MM.1S (cell line): ENCODE data around the gene CACUL1.
"Not testable (repeated sequence)": the region's sequence is repeated elsewhere in the genome, so short reads cannot be mapped to it uniquely, and the experiment has no call there.

Experiments
- DNase-seq: peaks from one replicate; pipeline ENCODE4 v3.0.0-alpha.2; 2015
- H2AFZ ChIP-seq: fragments of 300-600 bp; sonication (generic); 2 replicates; pipeline ENCODE4 v1.6.0; 2016; ENCODE audit warnings: antibody characterized with exemption, low read length
- H3F3A ChIP-seq: fragments of 300-600 bp; sonication (generic); 2 replicates; pipeline ENCODE4 v1.6.1; 2016; ENCODE audit warnings: mild to moderate bottlenecking, antibody characterized with exemption, low read length, moderate library complexity, mixed read lengths; ENCODE audit not compliant: insufficient read depth
- H3K27ac ChIP-seq: fragments of 300-600 bp; sonication (generic); 2 replicates; pipeline ENCODE4 v1.5.1; 2016; ENCODE audit warnings: mild to moderate bottlenecking, low read length
- H3K27me3 ChIP-seq: fragments of 300-600 bp; sonication (generic); replicated peaks from 2 replicates; pipeline ENCODE4 v1.6.0; 2016; ENCODE audit warnings: low read length; ENCODE audit not compliant: insufficient read depth
- H3K36me3 ChIP-seq: fragments of 300-600 bp; sonication (generic); replicated peaks from 2 replicates; pipeline ENCODE4 v1.6.1; 2016; ENCODE audit warnings: mild to moderate bottlenecking, low read length, mixed read lengths; ENCODE audit not compliant: insufficient read depth
- H3K4me1 ChIP-seq: fragments of 300-600 bp; sonication (generic); 2 replicates; pipeline ENCODE4 v1.6.1; 2016; ENCODE audit warnings: low read length, mixed read lengths
- H3K4me2 ChIP-seq: fragments of 300-600 bp; sonication (generic); 2 replicates; pipeline ENCODE4 v1.6.0; 2016; ENCODE audit warnings: low read depth, low read length
- H3K4me3 ChIP-seq: fragments of 300-600 bp; sonication (generic); 2 replicates; pipeline ENCODE4 v1.5.1; 2016; ENCODE audit warnings: low read length, mixed read lengths
- H3K79me2 ChIP-seq: fragments of 300-600 bp; sonication (generic); 2 replicates; pipeline ENCODE4 v1.6.1; 2016; ENCODE audit warnings: mixed run types, low read length, mixed read lengths
- H3K9ac ChIP-seq: fragments of 300-600 bp; sonication (generic); 2 replicates; pipeline ENCODE4 v1.6.1; 2016; ENCODE audit warnings: low read length, mixed read lengths
- H3K9me2 ChIP-seq: fragments of 300-600 bp; sonication (generic); replicated peaks from 2 replicates; pipeline ENCODE4 v1.6.1; 2016; ENCODE audit warnings: mild to moderate bottlenecking, low read length, mixed read lengths; ENCODE audit not compliant: insufficient read depth
- H3K9me3 ChIP-seq: fragments of 300-600 bp; sonication (generic); replicated peaks from 2 replicates; pipeline ENCODE4 v1.6.1; 2016; ENCODE audit warnings: mild to moderate bottlenecking, low read length, mixed read lengths; ENCODE audit not compliant: insufficient read depth
- H4K20me1 ChIP-seq: fragments of 300-600 bp; sonication (generic); 2 replicates; pipeline ENCODE4 v1.6.1; 2016; ENCODE audit warnings: mild to moderate bottlenecking, low read length, moderate library complexity, mixed read lengths; ENCODE audit not compliant: insufficient read depth
- EZH2 ChIP-seq: fragments of 300-600 bp; sonication (generic); optimal IDR thresholded peaks from 2 replicates; pipeline ENCODE3; 2017; ENCODE audit warnings: low read depth, mild to moderate bottlenecking, antibody characterized with exemption, low read length, mixed read lengths
- EZH2phosphoT487 ChIP-seq: fragments of 300-600 bp; sonication (generic); IDR thresholded peaks from 2 replicates; pipeline ENCODE4 v1.6.1; 2018; ENCODE audit warnings: antibody characterized with exemption, low read length
- TF ChIP-seq, protein P1 (sequence below): fragments of 300-600 bp; sonication (generic); IDR thresholded peaks from 2 replicates; pipeline ENCODE4 v1.5.1; 2016; ENCODE audit warnings: antibody characterized with exemption, low read length, mixed read lengths

CACUL1 gene

GRCh38 chr10:118663176-118663575 lies 91.6 kb downstream of the CACUL1 start:
- Histone ChIP-seq H2AFZ (no peak overlapping the region), H3K27me3 (no peaks in the 10 kb centered on the region), H3K4me2 (no peak overlapping the region), H3K9ac (no peak overlapping the region), H3K79me2 (no peaks in the 10 kb centered on the region), H3K9me3 (no peaks in the 10 kb centered on the region), H3K27ac (no peak overlapping the region), H3K36me3 (no peaks in the 10 kb centered on the region), H3K9me2 (no peaks in the 10 kb centered on the region), H4K20me1 (no peaks in the 10 kb centered on the region), H3K4me3 (no peak overlapping the region), H3K4me1 (no peaks in the 10 kb centered on the region), H3F3A (no peaks in the 10 kb centered on the region)
- no peak for DNase-seq
- TF ChIP-seq EZH2phosphoT487: no peak
- TF ChIP-seq, protein P1, sequence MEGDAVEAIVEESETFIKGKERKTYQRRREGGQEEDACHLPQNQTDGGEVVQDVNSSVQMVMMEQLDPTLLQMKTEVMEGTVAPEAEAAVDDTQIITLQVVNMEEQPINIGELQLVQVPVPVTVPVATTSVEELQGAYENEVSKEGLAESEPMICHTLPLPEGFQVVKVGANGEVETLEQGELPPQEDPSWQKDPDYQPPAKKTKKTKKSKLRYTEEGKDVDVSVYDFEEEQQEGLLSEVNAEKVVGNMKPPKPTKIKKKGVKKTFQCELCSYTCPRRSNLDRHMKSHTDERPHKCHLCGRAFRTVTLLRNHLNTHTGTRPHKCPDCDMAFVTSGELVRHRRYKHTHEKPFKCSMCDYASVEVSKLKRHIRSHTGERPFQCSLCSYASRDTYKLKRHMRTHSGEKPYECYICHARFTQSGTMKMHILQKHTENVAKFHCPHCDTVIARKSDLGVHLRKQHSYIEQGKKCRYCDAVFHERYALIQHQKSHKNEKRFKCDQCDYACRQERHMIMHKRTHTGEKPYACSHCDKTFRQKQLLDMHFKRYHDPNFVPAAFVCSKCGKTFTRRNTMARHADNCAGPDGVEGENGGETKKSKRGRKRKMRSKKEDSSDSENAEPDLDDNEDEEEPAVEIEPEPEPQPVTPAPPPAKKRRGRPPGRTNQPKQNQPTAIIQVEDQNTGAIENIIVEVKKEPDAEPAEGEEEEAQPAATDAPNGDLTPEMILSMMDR: no peak
- no peak for TF ChIP-seq EZH2

DNA sequence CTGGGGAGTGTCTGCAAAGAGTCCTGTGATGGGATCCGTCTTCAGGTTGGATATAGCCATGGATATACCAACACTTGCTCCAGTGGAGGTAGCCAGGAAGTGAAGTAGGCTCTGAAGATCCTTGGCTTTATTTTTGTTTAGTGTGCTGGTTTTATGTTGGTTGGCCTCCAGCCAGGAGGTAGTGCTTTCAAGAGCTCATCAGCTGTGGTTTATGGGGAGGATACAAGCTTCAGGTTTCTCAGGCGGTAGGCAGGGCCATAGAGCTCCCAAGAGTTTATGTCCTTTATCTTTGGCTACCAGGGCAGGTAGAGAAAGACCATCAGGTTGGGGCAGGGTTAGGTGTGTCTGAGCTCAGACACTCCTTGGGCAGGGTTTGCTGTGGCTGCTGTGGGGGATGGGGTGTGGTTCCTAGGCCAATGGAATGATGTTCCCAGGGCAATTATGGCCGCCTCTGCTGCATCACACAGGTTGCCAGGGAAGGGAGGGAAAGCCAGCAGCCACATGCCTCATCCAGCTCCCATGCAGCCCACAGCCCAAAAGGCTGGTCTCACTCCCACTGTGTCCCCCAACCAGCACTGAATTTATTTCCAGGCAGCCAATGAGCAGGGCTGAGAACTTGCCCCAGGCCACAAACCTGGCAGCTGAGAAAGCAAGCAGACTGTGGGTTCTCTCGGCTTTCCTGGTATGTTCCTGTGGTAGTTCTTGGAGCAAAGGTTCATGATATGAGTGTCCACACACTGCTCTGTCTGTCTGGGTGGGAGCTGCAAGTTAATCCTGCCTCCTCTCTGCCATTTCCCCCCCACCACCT lies 92.3 kb downstream of the CACUL1 start:
- no peak overlapping the region for H3K4me3 ChIP-seq
- no peak overlapping the region for H3K27ac ChIP-seq
- H3F3A ChIP-seq: no peaks in the 10 kb centered on the region
- H3K27me3 ChIP-seq: no peaks in the 10 kb centered on the region
- no peaks in the 10 kb centered on the region for H3K36me3 ChIP-seq
- H3K9ac ChIP-seq: no peak overlapping the region
- no peaks in the 10 kb centered on the region for H3K9me3 ChIP-seq
- no peak overlapping the region for H3K4me2 ChIP-seq
- H2AFZ ChIP-seq: no peak overlapping the region
- no peaks in the 10 kb centered on the region for H3K4me1 ChIP-seq
- H3K9me2 ChIP-seq: no peaks in the 10 kb centered on the region
- no peak for TF ChIP-seq EZH2phosphoT487
- TF ChIP-seq, protein P1: no peak
- TF ChIP-seq EZH2: no peak
- no peaks in the 10 kb centered on the region for H4K20me1 ChIP-seq
- no peak for DNase-seq
- no peaks in the 10 kb centered on the region for H3K79me2 ChIP-seq

DNA sequence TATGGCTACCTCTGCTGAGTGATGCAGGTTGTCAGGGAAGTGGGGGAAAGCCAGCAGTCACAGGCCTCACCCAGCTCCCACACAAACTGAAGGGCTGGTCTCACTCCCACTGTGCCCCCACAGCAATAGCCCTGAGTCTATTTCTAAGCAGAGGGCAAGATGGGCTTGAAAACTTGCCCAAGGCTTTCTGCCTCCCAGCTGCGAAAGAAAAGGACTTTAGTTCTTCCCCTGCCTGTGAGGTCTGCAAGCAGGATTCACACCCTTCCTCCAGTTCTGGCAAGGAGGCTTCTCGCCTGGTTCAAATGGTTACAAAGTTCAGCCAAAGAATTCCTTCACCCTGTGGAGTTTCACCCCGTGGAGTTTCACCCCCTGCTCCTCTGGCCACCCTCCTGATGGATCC lies 96.0 kb downstream of the CACUL1 start:
- Histone ChIP-seq H3F3A (no peaks in the 10 kb centered on the region), H3K4me1 (no peaks in the 10 kb centered on the region), H3K27ac (no peak overlapping the region), H3K9me2 (no peaks in the 10 kb centered on the region), H4K20me1 (no peaks in the 10 kb centered on the region), H3K9me3 (no peaks in the 10 kb centered on the region), H3K79me2 (no peaks in the 10 kb centered on the region), H3K9ac (no peak overlapping the region), H3K4me3 (no peak overlapping the region), H3K27me3 (no peaks in the 10 kb centered on the region), H2AFZ (no peak overlapping the region), H3K4me2 (no peak overlapping the region), H3K36me3 (no peaks in the 10 kb centered on the region)
- TF ChIP-seq EZH2phosphoT487: no peak
- TF ChIP-seq EZH2: no peak
- TF ChIP-seq, protein P1: no peak
- DNase-seq: no peak

- not testable (repeated sequence) for H3K4me3 ChIP-seq, H3K9me2 ChIP-seq, H3K9me3 ChIP-seq, H3K79me2 ChIP-seq, H3K36me3 ChIP-seq, H3F3A ChIP-seq, H3K4me1 ChIP-seq, H3K4me2 ChIP-seq, H3K9ac ChIP-seq, DNase-seq, H2AFZ ChIP-seq, H4K20me1 ChIP-seq, H3K27me3 ChIP-seq, H3K27ac ChIP-seq
Measured at GRCh38 chr10:118658168-118658567, 96.6 kb downstream of the CACUL1 start.

DNA sequence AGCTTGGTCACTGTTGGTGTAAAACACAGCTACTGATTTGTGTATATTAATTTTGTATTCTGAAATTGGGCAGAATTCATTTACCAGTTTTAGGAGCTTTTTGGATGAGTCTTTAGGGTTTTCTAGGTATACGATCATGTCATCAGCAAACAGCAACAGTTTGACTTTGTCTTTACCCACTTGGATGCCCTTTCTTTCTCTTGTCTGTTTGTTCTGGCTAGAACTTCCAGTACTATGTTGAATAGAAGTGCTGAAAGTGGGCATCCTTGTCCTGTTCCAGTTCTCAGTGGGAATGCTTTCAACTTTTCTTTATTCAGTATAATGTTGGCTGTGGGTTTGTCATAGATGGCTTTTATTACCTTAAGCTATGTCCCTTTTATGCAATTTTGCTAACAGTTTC lies 109.5 kb downstream of the CACUL1 start:
- H3K4me2 ChIP-seq, H2AFZ ChIP-seq, H3F3A ChIP-seq, H3K4me3 ChIP-seq, DNase-seq, H3K9ac ChIP-seq, H3K79me2 ChIP-seq, H3K4me1 ChIP-seq, H3K9me3 ChIP-seq, H3K9me2 ChIP-seq, H4K20me1 ChIP-seq, H3K36me3 ChIP-seq, H3K27me3 ChIP-seq, H3K27ac ChIP-seq: not testable (repeated sequence)
